ENCODE data around the gene PHETA1.

GRCh38 chr12:111322336-111323250 lies 46.3 kb downstream of the PHETA1 start:
- no peak for TF ChIP-seq KDM3A (CRISPR knock-in tag; IDR thresholded peaks at IDR 0.05; ENCODE audit: low read depth)
- TF ChIP-seq CTCF (CRISPR knock-in tag; IDR thresholded peaks at IDR 0.05), result no peak
- no peak for TF ChIP-seq PPARG (CRISPR knock-in tag; conservative IDR thresholded peaks at IDR 0.05)
- TF ChIP-seq, protein P1, sequence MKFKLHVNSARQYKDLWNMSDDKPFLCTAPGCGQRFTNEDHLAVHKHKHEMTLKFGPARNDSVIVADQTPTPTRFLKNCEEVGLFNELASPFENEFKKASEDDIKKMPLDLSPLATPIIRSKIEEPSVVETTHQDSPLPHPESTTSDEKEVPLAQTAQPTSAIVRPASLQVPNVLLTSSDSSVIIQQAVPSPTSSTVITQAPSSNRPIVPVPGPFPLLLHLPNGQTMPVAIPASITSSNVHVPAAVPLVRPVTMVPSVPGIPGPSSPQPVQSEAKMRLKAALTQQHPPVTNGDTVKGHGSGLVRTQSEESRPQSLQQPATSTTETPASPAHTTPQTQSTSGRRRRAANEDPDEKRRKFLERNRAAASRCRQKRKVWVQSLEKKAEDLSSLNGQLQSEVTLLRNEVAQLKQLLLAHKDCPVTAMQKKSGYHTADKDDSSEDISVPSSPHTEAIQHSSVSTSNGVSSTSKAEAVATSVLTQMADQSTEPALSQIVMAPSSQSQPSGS (CRISPR knock-in tag; IDR thresholded peaks at IDR 0.05), result no peak
- TF ChIP-seq ZXDC (CRISPR knock-in tag; IDR thresholded peaks at IDR 0.05), result no peak
- no peak for TF ChIP-seq REPIN1 (CRISPR knock-in tag; IDR thresholded peaks at IDR 0.05; ENCODE audit: borderline replicate concordance, low read depth)
- TF ChIP-seq, protein P2, sequence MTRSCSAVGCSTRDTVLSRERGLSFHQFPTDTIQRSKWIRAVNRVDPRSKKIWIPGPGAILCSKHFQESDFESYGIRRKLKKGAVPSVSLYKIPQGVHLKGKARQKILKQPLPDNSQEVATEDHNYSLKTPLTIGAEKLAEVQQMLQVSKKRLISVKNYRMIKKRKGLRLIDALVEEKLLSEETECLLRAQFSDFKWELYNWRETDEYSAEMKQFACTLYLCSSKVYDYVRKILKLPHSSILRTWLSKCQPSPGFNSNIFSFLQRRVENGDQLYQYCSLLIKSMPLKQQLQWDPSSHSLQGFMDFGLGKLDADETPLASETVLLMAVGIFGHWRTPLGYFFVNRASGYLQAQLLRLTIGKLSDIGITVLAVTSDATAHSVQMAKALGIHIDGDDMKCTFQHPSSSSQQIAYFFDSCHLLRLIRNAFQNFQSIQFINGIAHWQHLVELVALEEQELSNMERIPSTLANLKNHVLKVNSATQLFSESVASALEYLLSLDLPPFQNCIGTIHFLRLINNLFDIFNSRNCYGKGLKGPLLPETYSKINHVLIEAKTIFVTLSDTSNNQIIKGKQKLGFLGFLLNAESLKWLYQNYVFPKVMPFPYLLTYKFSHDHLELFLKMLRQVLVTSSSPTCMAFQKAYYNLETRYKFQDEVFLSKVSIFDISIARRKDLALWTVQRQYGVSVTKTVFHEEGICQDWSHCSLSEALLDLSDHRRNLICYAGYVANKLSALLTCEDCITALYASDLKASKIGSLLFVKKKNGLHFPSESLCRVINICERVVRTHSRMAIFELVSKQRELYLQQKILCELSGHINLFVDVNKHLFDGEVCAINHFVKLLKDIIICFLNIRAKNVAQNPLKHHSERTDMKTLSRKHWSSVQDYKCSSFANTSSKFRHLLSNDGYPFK (CRISPR knock-in tag; IDR thresholded peaks at IDR 0.05; ENCODE audit: borderline replicate concordance), result no peak
- no peak for TF ChIP-seq ZBTB2 (CRISPR knock-in tag; IDR thresholded peaks at IDR 0.05; ENCODE audit: low read depth)
- no peak for TF ChIP-seq TCF7L2 (IDR thresholded peaks at IDR 0.05; ENCODE audit: low read depth, low read length)
- TF ChIP-seq EHMT2 (IDR thresholded peaks at IDR 0.05; ENCODE audit: borderline replicate concordance, low read depth, low read length), result no peak
- no peak for TF ChIP-seq FOXP4 (CRISPR knock-in tag; IDR thresholded peaks at IDR 0.05)
- no peak for TF ChIP-seq EP300 (IDR thresholded peaks at IDR 0.05; ENCODE audit: low read depth in 2 of 2, low read length in 2 of 2)
- TF ChIP-seq EP300 (CRISPR knock-in tag; IDR thresholded peaks at IDR 0.05; ENCODE audit: borderline replicate concordance), result no peak
- TF ChIP-seq TFE3 (CRISPR knock-in tag; IDR thresholded peaks at IDR 0.05), result no peak
